B cell (primary cell): ENCODE results near the gene STX12. TPM values are rescaled to one million over a fixed set of nuclear protein-coding genes. Genes with fewer than 3 reads are reported as not detected.
A peak's percentile ranks its signal among the peaks of the same experiment; 100 is the strongest.

Source experiments
- ATAC-seq: fragments of 200-7000 bp; cut with Tn5 transposase; one replicate; pipeline ENCODE4 v1.10.0; 2021; ENCODE audit warnings: low read depth, mild to moderate bottlenecking, moderate number of reproducible peaks, moderate library complexity
- CTCF ChIA-PET: fragments of 350-600 bp; sonication (Branson Sonifier 250); formaldehyde crosslinking; loops from one replicate; lab custom pipeline; 2021; ENCODE audit warnings: antibody characterized with exemption, inconsistent platforms; lab: Charles Lee
- POLR2A ChIA-PET: fragments of 350-600 bp; sonication (Branson Sonifier 250); formaldehyde crosslinking; loops from one replicate; lab custom pipeline; 2021; ENCODE audit warnings: antibody characterized with exemption; lab: Charles Lee
- DNase-seq: peaks from one replicate; pipeline ENCODE4 v3.0.0; 2013
- H2AFZ ChIP-seq: 2 replicates; pipeline ENCODE4 v1.6.1; 2012; ENCODE audit warnings: mild to moderate bottlenecking, low read depth, low read length; ENCODE audit not compliant: insufficient read depth, poor library complexity, severe bottlenecking
- H3K27ac ChIP-seq, 2 donors: 1 replicate in 1 of 2; 2 replicates in 1 of 2; pipeline ENCODE4 v1.5.1; 2012 to 2013; ENCODE audit warnings: low read length in 2 of 2, mild to moderate bottlenecking in 2 of 2, moderate library complexity in 1 of 2
- H3K27me3 ChIP-seq, 4 experiments: fragments of 200-600 bp in 1 of 4; sonication (generic) in 1 of 4; replicated peaks in 1 of 4; 1 replicate in 2 of 4; 2 replicates in 2 of 4; pipeline versions ENCODE4 v1.6.1 to v1.7.0; 2013 to 2016; ENCODE audit warnings: low read length in 3 of 4, mild to moderate bottlenecking in 2 of 4, mixed read lengths in 1 of 4, moderate library complexity in 1 of 4; ENCODE audit not compliant: insufficient read depth in 4 of 4, control insufficient read depth in 3 of 4; ENCODE audit errors: control extremely low read depth in 1 of 4
- H3K36me3 ChIP-seq, 2 experiments: replicated peaks in 1 of 2; 1 replicate in 1 of 2; 2 replicates in 1 of 2; pipeline versions ENCODE4 v1.6.1 to v1.7.1; 2013; ENCODE audit warnings: low read length in 1 of 2; ENCODE audit not compliant: insufficient read depth in 2 of 2, control insufficient read depth in 1 of 2; ENCODE audit errors: control extremely low read depth in 1 of 2, extremely low read depth in 1 of 2
- H3K4me1 ChIP-seq, 2 donors: fragments of 200-600 bp in 1 of 2; sonication (generic) in 1 of 2; 1 replicate in 1 of 2; 2 replicates in 1 of 2; pipeline versions ENCODE4 v1.5.1 to v1.6.1; 2013 to 2017; ENCODE audit warnings: low read length in 2 of 2; ENCODE audit not compliant: control insufficient read depth in 2 of 2, insufficient read depth in 2 of 2
- H3K4me2 ChIP-seq: replicated peaks from 2 replicates; pipeline ENCODE3; 2012; ENCODE audit warnings: mild to moderate bottlenecking, low read depth, low read length; ENCODE audit not compliant: poor library complexity, severe bottlenecking
- H3K4me3 ChIP-seq, 5 experiments: fragments of 200-600 bp in 1 of 5; sonication (generic) in 1 of 5; 1 replicate in 3 of 5; 2 replicates in 2 of 5; pipeline versions ENCODE4 v1.5.1 to v1.7.0; 2011 to 2016; ENCODE audit warnings: low read length in 4 of 5, mild to moderate bottlenecking in 4 of 5, low read depth in 2 of 5, control low read depth in 1 of 5, moderate library complexity in 1 of 5; ENCODE audit not compliant: insufficient read depth in 1 of 5; ENCODE audit errors: control extremely low read depth in 1 of 5, extremely low read depth in 1 of 5
- H3K79me2 ChIP-seq: fragments of 200-600 bp; sonication (generic); one replicate; pipeline ENCODE4 v1.6.0; 2016; ENCODE audit warnings: low read length; ENCODE audit not compliant: control insufficient read depth, insufficient read depth
- H3K9ac ChIP-seq: fragments of 200-600 bp; sonication (generic); 2 replicates; pipeline ENCODE4 v1.6.1; 2017; ENCODE audit warnings: mild to moderate bottlenecking, low read length, moderate library complexity
- H3K9me3 ChIP-seq, 3 donors: one replicate each; pipeline versions ENCODE4 v1.6.1 to v1.7.1; 2013; ENCODE audit warnings: low read length in 2 of 3; ENCODE audit not compliant: control insufficient read depth in 2 of 3, insufficient read depth in 1 of 3; ENCODE audit errors: control extremely low read depth in 1 of 3
- H4K20me1 ChIP-seq: 2 replicates; pipeline ENCODE4 v1.6.0; 2012; ENCODE audit warnings: mild to moderate bottlenecking, low read length; ENCODE audit not compliant: insufficient read depth, control insufficient read depth, poor library complexity, severe bottlenecking
- H3K27ac Mint-ChIP-seq: one replicate; pipeline ENCODE4 v1.8.0; 2021; ENCODE audit warnings: mixed read lengths
- H3K27me3 Mint-ChIP-seq: one replicate; pipeline ENCODE4 v1.8.0; 2021; ENCODE audit warnings: mixed read lengths
- H3K4me1 Mint-ChIP-seq: one replicate; pipeline ENCODE4 v1.8.0; 2021; ENCODE audit warnings: mixed read lengths
- H3K4me3 Mint-ChIP-seq: one replicate; pipeline ENCODE4 v1.8.0; 2021; ENCODE audit warnings: mixed read lengths
- H3K9me3 Mint-ChIP-seq: one replicate; pipeline ENCODE4 v1.8.0; 2022; ENCODE audit warnings: mixed read lengths; ENCODE audit not compliant: insufficient read depth
- EZH2 ChIP-seq: IDR thresholded peaks from 2 replicates; pipeline ENCODE4 v1.6.1; 2012; ENCODE audit warnings: borderline replicate concordance, low read depth, mild to moderate bottlenecking, moderate library complexity, low read length; ENCODE audit not compliant: insufficient read depth, poor library complexity, severe bottlenecking
- WGBS: methylation state at CpG from one replicate; pipeline ENCODE4 v1.1.5; 2013; ENCODE audit warnings: missing lambda C conversion rate; ENCODE audit not compliant: insufficient coverage; 5-methylcytosine and 5-hydroxymethylcytosine counted together
- intact Hi-C: fragments of 100-400 bp; cut with micrococcal nuclease; formaldehyde crosslinking; loops from one replicate; pipeline ENCODE4 v1.10.0; 2022
- polyA plus RNA-seq: library from polyadenylated mRNA; depleted of rRNA; stranded (reverse); fragments of >200 nt; gene quantifications from 2 replicates; pipeline ENCODE4 v1.2.3, GENCODE V29; 2012
- total RNA-seq, 2 donors: library from RNA; stranded (reverse); fragments of 120-200 nt in 1 of 2; gene quantifications; 1 replicate in 1 of 2; 2 replicates in 1 of 2; pipeline versions ENCODE4 v1.2.3 to v1.2.4, GENCODE V29; 2013 to 2022
- TF ChIP-seq, protein P1 (sequence below): fragments of 200-600 bp; IDR thresholded peaks from one replicate; pipeline ENCODE4 v1.8.0; 2022; ENCODE audit warnings: antibody characterized with exemption, mild to moderate bottlenecking

Gene STX12
- total and polyA plus RNA-seq, 2 donors (not counting 1 experiment from before 2014, with no cell fraction given), result 20.5 to 36.4 TPM

- no peaks in the 10 kb centered on the region for H3K27me3 Mint-ChIP-seq
- WGBS, result 2% methylated on average over 38 of the region's 38 CpGs
- no peaks in the 10 kb centered on the region for H3K9me3 Mint-ChIP-seq
- peak overlapping the region; percentile 81 for H3K27ac Mint-ChIP-seq
- ChIA-PET POLR2A (interaction anchor here (0.6 to 3.6 kb wide), 2 partner anchors 18 to 355 kb away, joined by 4 to 22 read pairs; no protein-coding TSS in a partner anchor), CTCF (no interaction called here)
- H3K27me3 ChIP-seq, result no peaks in the 10 kb centered on the region
- peak overlapping the region; percentile 89 for H3K9ac ChIP-seq
- intact Hi-C loops, result loop anchor here (1.0 kb wide), 2 partner anchors 10 to 15 kb away; no protein-coding TSS in a partner anchor
- no peaks in the 10 kb centered on the region for H4K20me1 ChIP-seq
- peaks cover 20% of the 10 kb centered on the region for H3K79me2 ChIP-seq
- H3K27ac ChIP-seq, result peak overlapping the region; percentile 48 to 72
- TF ChIP-seq, protein P1, sequence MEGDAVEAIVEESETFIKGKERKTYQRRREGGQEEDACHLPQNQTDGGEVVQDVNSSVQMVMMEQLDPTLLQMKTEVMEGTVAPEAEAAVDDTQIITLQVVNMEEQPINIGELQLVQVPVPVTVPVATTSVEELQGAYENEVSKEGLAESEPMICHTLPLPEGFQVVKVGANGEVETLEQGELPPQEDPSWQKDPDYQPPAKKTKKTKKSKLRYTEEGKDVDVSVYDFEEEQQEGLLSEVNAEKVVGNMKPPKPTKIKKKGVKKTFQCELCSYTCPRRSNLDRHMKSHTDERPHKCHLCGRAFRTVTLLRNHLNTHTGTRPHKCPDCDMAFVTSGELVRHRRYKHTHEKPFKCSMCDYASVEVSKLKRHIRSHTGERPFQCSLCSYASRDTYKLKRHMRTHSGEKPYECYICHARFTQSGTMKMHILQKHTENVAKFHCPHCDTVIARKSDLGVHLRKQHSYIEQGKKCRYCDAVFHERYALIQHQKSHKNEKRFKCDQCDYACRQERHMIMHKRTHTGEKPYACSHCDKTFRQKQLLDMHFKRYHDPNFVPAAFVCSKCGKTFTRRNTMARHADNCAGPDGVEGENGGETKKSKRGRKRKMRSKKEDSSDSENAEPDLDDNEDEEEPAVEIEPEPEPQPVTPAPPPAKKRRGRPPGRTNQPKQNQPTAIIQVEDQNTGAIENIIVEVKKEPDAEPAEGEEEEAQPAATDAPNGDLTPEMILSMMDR, result no peak
- peak; percentile 9 for ATAC-seq
- peak; percentile 54 for DNase-seq
- peaks cover 48 to 75% of the 10 kb centered on the region in 2 donors for H3K4me1 ChIP-seq
- H3K4me2 ChIP-seq, result peak overlapping the region; percentile 95
- H3K4me3 Mint-ChIP-seq, result peak overlapping the region; percentile 92
- peaks cover 44% of the 10 kb centered on the region for H3K4me1 Mint-ChIP-seq
- H3K36me3 ChIP-seq, result peaks cover 0 to 15% of the 10 kb centered on the region in 2 experiments
- H3K9me3 ChIP-seq, result no peaks in the 10 kb centered on the region
- peak overlapping the region; percentile 92 for H2AFZ ChIP-seq
- H3K4me3 ChIP-seq, result peak overlapping the region; percentile 77 to 96 (median 81)
Measured at GRCh38 chr1:27872802-27873551, 100.0 kb downstream of the STX12 start.

DNA sequence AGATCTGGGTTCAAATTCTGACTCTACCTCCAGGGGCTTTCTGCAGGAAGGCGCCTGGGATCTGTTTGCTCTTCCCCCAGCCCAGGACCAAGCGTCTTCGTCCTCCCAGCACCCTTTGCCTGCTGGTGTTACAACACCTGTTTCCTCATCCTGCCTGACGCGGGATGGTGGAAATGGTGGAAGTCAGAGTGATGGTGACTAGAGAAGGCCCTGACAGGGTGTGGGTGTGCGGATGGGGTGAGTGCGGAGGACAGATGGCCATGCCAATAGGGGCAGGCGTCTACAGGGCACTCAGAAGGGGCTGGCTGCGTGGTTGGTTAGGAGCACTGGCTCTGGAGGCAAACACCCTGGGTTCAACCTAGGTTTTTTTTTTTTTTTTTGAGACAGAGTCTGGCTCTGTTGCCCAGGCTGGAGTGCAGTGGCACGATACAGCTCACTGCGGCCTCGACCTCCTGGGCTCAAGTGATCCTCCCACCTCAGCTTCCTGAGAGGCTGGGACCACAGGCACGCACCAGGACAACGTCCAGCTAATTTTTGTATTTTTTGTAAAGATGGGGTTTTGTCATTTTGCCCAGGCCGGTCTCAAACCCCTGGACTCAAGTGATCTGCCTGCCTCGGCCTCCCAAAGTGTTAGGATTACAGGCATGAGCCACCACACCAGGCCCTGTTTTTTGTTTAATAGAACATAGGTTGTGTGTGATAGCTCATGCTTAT, 100.8 kb downstream of the STX12 start:
- CTCF ChIA-PET, result interaction anchor here (1.0 to 4.2 kb wide), 3 partner anchors 16 to 106 kb away, joined by 3 to 28 read pairs (median 5); no protein-coding TSS in a partner anchor
- H3K27me3 Mint-ChIP-seq, result no peaks in the 10 kb centered on the region
- peak overlapping the region; percentile 95 for H3K4me2 ChIP-seq
- intact Hi-C loops, result no loop called here
- H3K4me3 Mint-ChIP-seq, result peak overlapping the region; percentile 92
- H3K79me2 ChIP-seq, result peaks cover 24% of the 10 kb centered on the region
- peak; percentile 48 for DNase-seq
- peak overlapping the region; percentile 72 to 78 for H3K27ac ChIP-seq
- H3K4me1 ChIP-seq, result peaks cover 44 to 68% of the 10 kb centered on the region in 2 donors
- H3K27ac Mint-ChIP-seq, result peak overlapping the region; percentile 81
- H3K9ac ChIP-seq, result peak overlapping the region; percentile 89
- H3K36me3 ChIP-seq, result peaks cover 2 to 20% of the 10 kb centered on the region in 2 experiments
- H3K4me3 ChIP-seq, result peak overlapping the region; percentile 77 to 96 (median 81)
- POLR2A ChIA-PET, result interaction anchor here (0.6 to 3.6 kb wide), 6 partner anchors 9 to 303 kb away, joined by 3 to 22 read pairs (median 8); partner anchors contain the start of gene XKR8
- H2AFZ ChIP-seq, result peak overlapping the region; percentile 92
- H3K4me1 Mint-ChIP-seq, result peaks cover 42% of the 10 kb centered on the region
- H3K27me3 ChIP-seq, result no peaks in the 10 kb centered on the region
- H4K20me1 ChIP-seq, result no peaks in the 10 kb centered on the region
- H3K9me3 Mint-ChIP-seq, result no peaks in the 10 kb centered on the region
- no peaks in the 10 kb centered on the region for H3K9me3 ChIP-seq
- ATAC-seq, result no peak
- TF ChIP-seq, protein P1, result no peak
- no peak for TF ChIP-seq EZH2
- WGBS, result 38% methylated on average over 13 of the region's 16 CpGs
